Measurements from ENCODE around the gene NCAPH2. TPM values are rescaled to one million over a fixed set of nuclear protein-coding genes. Genes with fewer than 3 reads are reported as not detected.
A peak's percentile ranks its signal among the peaks of the same experiment; 100 is the strongest.

The NCAPH2 gene
- total and polyA plus RNA-seq, 9 of the 15 experiments (the other 6 are each of a cell fraction or from before 2014, with no cell fraction given), result 3.6 to 88.6 (median 32.4) TPM

DNA sequence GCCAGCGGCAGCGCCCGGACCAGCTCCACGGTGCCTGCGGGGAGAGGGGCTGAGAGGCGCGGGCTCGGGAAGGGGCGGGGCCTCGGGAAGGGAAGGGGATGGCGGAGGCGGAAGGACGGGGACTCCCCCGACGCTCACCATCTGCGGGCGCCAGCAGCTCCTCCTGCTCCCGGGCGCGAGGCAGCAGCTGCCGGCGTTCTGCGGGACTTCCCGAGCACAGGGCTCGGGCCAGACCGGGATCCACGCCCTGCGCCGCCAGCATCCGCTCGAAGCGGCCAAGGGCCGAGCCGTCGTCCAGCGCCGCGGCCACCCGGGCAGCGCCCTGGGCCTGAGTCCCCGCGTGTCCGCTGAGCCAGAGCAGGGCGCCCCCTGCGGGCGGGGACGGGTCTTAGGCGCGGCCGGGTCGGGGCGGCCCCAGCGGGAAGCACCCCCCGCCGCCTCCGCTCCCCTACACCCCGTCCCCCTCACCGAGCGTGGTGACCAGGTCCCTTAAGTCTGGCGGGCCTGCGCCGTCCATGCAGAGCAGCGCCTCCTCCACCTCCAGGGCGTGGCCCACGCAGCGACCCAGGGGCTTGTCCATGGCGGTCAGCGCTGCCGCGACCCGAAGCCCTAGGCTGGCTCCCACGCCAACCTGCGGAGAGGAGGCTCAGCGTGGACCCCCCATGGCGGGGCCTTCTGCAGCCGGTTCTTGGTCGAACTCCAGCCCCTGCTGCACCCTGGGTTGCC, 18.2 kb downstream of the NCAPH2 start (continued):
- TF ChIP-seq, protein P1, sequence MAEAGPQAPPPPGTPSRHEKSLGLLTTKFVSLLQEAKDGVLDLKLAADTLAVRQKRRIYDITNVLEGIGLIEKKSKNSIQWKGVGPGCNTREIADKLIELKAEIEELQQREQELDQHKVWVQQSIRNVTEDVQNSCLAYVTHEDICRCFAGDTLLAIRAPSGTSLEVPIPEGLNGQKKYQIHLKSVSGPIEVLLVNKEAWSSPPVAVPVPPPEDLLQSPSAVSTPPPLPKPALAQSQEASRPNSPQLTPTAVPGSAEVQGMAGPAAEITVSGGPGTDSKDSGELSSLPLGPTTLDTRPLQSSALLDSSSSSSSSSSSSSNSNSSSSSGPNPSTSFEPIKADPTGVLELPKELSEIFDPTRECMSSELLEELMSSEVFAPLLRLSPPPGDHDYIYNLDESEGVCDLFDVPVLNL (CRISPR knock-in tag; IDR thresholded peaks at IDR 0.05; ENCODE audit: low read depth), result no peak
- TF ChIP-seq ZNF766 (CRISPR knock-in tag; conservative IDR thresholded peaks at IDR 0.05) (no peak), ILK (tag; IDR thresholded peaks at IDR 0.05; ENCODE audit: borderline replicate concordance, low read depth) (no peak), ZFP91 (CRISPR knock-in tag; IDR thresholded peaks at IDR 0.05) (no peak), NUFIP1 (IDR thresholded peaks at IDR 0.05; ENCODE audit: partially characterized antibody) (no peak), ZNF23 (CRISPR knock-in tag; IDR thresholded peaks at IDR 0.05) (no peak), E2F1 (CRISPR knock-in tag; IDR thresholded peaks at IDR 0.05) (no peak), RBFOX2 (IDR thresholded peaks at IDR 0.05; ENCODE audit: low read depth, low read length) (peak; percentile 54), ETV1 (tag; conservative IDR thresholded peaks at IDR 0.05; ENCODE audit: low read depth) (no peak), E2F6 (IDR thresholded peaks at IDR 0.05; ENCODE audit: borderline replicate concordance in 1 of 2, extremely low read depth in 1 of 2, insufficient read depth in 1 of 2, insufficient read length in 1 of 2, low read depth in 1 of 2, low read length in 1 of 2, poor library complexity in 1 of 2, severe bottlenecking in 1 of 2) (peak; percentile 70 to 79), RFX7 (CRISPR knock-in tag; IDR thresholded peaks at IDR 0.05) (no peak), MTF1 (CRISPR knock-in tag; IDR thresholded peaks at IDR 0.05; ENCODE audit: borderline replicate concordance) (no peak), ETS2 (tag; IDR thresholded peaks at IDR 0.05; ENCODE audit: borderline replicate concordance, poor library complexity, severe bottlenecking) (no peak), ZNF609 (CRISPR knock-in tag; IDR thresholded peaks at IDR 0.05; ENCODE audit: borderline replicate concordance) (no peak), MCM5 (IDR thresholded peaks at IDR 0.05; ENCODE audit: low read depth) (no peak), ZNF717 (CRISPR knock-in tag; IDR thresholded peaks at IDR 0.05) (no peak)
